GM12865 (cell line): ENCODE measurements around the gene MOB2.

Source experiments
- DNase-seq: peaks from one replicate; pipeline ENCODE4 v3.0.0; 2010; ENCODE audit warnings: low read depth
- H3K4me3 ChIP-seq: 2 replicates; pipeline ENCODE4 v1.5.1; 2011; ENCODE audit warnings: mild to moderate bottlenecking, low read depth, low read length, control low read depth
- CTCF ChIP-seq: IDR thresholded peaks from 2 replicates; pipeline ENCODE4 v1.5.1; 2011; ENCODE audit warnings: low read length, control low read depth, low read depth, inconsistent platforms; ENCODE audit not compliant: insufficient read depth; ENCODE audit errors: missing control alignments

Gene MOB2

GRCh38 chr11:1470681-1471611 is 15.6 kb downstream of the MOB2 start:
- DNase-seq, result no peak
- no peak overlapping the region for H3K4me3 ChIP-seq
- TF ChIP-seq CTCF, result no peak

- TF ChIP-seq CTCF, result no peak
- no peak for DNase-seq
- H3K4me3 ChIP-seq, result no peak overlapping the region
Measured at GRCh38 chr11:1469911-1470680, 16.5 kb downstream of the MOB2 start.

GRCh38 chr11:1469287-1469910 is 17.2 kb downstream of the MOB2 start:
- no peak overlapping the region for H3K4me3 ChIP-seq
- no peak for DNase-seq
- TF ChIP-seq CTCF, result no peak

- no peak for DNase-seq
- TF ChIP-seq CTCF, result no peak
- no peak overlapping the region for H3K4me3 ChIP-seq
Measured at GRCh38 chr11:1468473-1469066, 18.0 kb downstream of the MOB2 start.

GRCh38 chr11:1468002-1468401 is 18.6 kb downstream of the MOB2 start:
- TF ChIP-seq CTCF, result no peak
- DNase-seq, result no peak
- no peak overlapping the region for H3K4me3 ChIP-seq

- H3K4me3 ChIP-seq, result no peak overlapping the region
- DNase-seq, result no peak
Measured at GRCh38 chr11:1467270-1467669, 19.3 kb downstream of the MOB2 start.

More at GRCh38 chr11:1467270-1467669, 19.3 kb downstream of the MOB2 start:
- TF ChIP-seq CTCF, result no peak
